Non-pigmented ciliary epithelial cell (primary cell): Measurements from ENCODE around the gene CHN1.

ENCODE experiments used
- DNase-seq: peaks from one replicate; pipeline ENCODE4 v3.0.0-alpha.2; 2010; ENCODE audit warnings: low read depth

CHN1 gene

GRCh38 chr2:174827371-174828369 is 177.5 kb downstream of the CHN1 start:
- no peak for DNase-seq

GRCh38 chr2:174826051-174826450 is 179.1 kb downstream of the CHN1 start:
- DNase-seq = no peak

- DNase-seq = no peak
Measured at GRCh38 chr2:174824068-174824467, 181.1 kb downstream of the CHN1 start.

- no peak for DNase-seq
Measured at GRCh38 chr2:174821628-174822027, 183.6 kb downstream of the CHN1 start.

- DNase-seq = no peak
Measured at GRCh38 chr2:174820361-174820760, 184.8 kb downstream of the CHN1 start.

- no peak for DNase-seq
Measured at GRCh38 chr2:174815526-174815925, 189.7 kb downstream of the CHN1 start.

- no peak for DNase-seq
Measured at GRCh38 chr2:174812037-174812436, 193.1 kb downstream of the CHN1 start.

- no peak for DNase-seq
Measured at GRCh38 chr2:174807931-174808330, 197.2 kb downstream of the CHN1 start.

- DNase-seq = no peak
Measured at GRCh38 chr2:174805803-174806202, 199.4 kb downstream of the CHN1 start.

GRCh38 chr2:174802459-174802858 is 202.7 kb downstream of the CHN1 start:
- no peak for DNase-seq

GRCh38 chr2:174800436-174801205 is 204.6 kb downstream of the CHN1 start:
- DNase-seq = no peak

GRCh38 chr2:174798801-174799200 is 206.4 kb downstream of the CHN1 start:
- no peak for DNase-seq

GRCh38 chr2:174797781-174798276 is 207.4 kb downstream of the CHN1 start:
- no peak for DNase-seq

- no peak for DNase-seq
Measured at GRCh38 chr2:174796319-174796771, 208.8 kb downstream of the CHN1 start.

GRCh38 chr2:174794851-174795374 is 210.3 kb downstream of the CHN1 start:
- DNase-seq = no peak

- DNase-seq = no peak
Measured at GRCh38 chr2:174792309-174793025, 212.7 kb downstream of the CHN1 start.

- DNase-seq = no peak
Measured at GRCh38 chr2:174791746-174792280, 213.4 kb downstream of the CHN1 start.

GRCh38 chr2:174791020-174791419 is 214.2 kb downstream of the CHN1 start:
- DNase-seq = no peak

- DNase-seq = no peak
Measured at GRCh38 chr2:174789001-174789400, 216.2 kb downstream of the CHN1 start.

- DNase-seq = no peak
Measured at GRCh38 chr2:174788291-174788929, 216.8 kb downstream of the CHN1 start.
